Stimulated activated CD4-positive, alpha-beta T cell treated with anti-CD3 and anti-CD28 coated beads, Interleukin-15, amount 100 ng/mL, for 24 hours (primary cell): ENCODE results near the gene THOC1.

Experiments used
- DNase-seq: peaks from one replicate; pipeline ENCODE4 v3.0.0-alpha.2; 2020

The THOC1 gene

GRCh38 chr18:273525-273924, 5.7 kb upstream of the THOC1 start:
- DNase-seq, result no peak

GRCh38 chr18:272650-273049, 4.8 kb upstream of the THOC1 start:
- DNase-seq, result no peak

- no peak for DNase-seq
Observed at GRCh38 chr18:269480-270095, 1.7 kb upstream of the THOC1 start.

GRCh38 chr18:267380-267687, 513 bp downstream of the THOC1 start:
- DNase-seq, result no peak

- no peak for DNase-seq
Observed at GRCh38 chr18:261398-262073, 6.3 kb downstream of the THOC1 start.

- DNase-seq, result no peak
Observed at GRCh38 chr18:260547-260946, 7.3 kb downstream of the THOC1 start.

GRCh38 chr18:255171-255570, 12.7 kb downstream of the THOC1 start:
- DNase-seq, result no peak

GRCh38 chr18:253121-253520, 14.7 kb downstream of the THOC1 start:
- DNase-seq, result no peak

GRCh38 chr18:251572-251971, 16.3 kb downstream of the THOC1 start:
- DNase-seq, result no peak

GRCh38 chr18:250685-251084, 17.2 kb downstream of the THOC1 start:
- no peak for DNase-seq

- no peak for DNase-seq
Observed at GRCh38 chr18:248053-248452, 19.8 kb downstream of the THOC1 start.

GRCh38 chr18:245282-245847, 22.5 kb downstream of the THOC1 start:
- DNase-seq, result no peak

GRCh38 chr18:240175-240574, 27.7 kb downstream of the THOC1 start:
- no peak for DNase-seq

- DNase-seq, result no peak
Observed at GRCh38 chr18:231563-231962, 36.3 kb downstream of the THOC1 start.

- DNase-seq, result no peak
Observed at GRCh38 chr18:228586-228985, 39.3 kb downstream of the THOC1 start.

- no peak for DNase-seq
Observed at GRCh38 chr18:227902-228301, 39.9 kb downstream of the THOC1 start.

GRCh38 chr18:227374-227773, 40.5 kb downstream of the THOC1 start:
- DNase-seq, result no peak

- DNase-seq, result no peak
Observed at GRCh38 chr18:225745-226144, 42.1 kb downstream of the THOC1 start.

- no peak for DNase-seq
Observed at GRCh38 chr18:220708-221107, 47.1 kb downstream of the THOC1 start.

- no peak for DNase-seq
Observed at GRCh38 chr18:217532-218336, 50.1 kb downstream of the THOC1 start.

- no peak for DNase-seq
Observed at GRCh38 chr18:215448-216010, 52.3 kb downstream of the THOC1 start.

- DNase-seq, result no peak
Observed at GRCh38 chr18:213966-214365, 53.9 kb downstream of the THOC1 start.

- no peak for DNase-seq
Observed at GRCh38 chr18:213505-213904, 54.3 kb downstream of the THOC1 start.

- no peak for DNase-seq
Observed at GRCh38 chr18:212780-213179, 55.1 kb downstream of the THOC1 start.
